A549 (cell line): ENCODE data around the gene PLCZ1.

Experiments
- BCL3 ChIP-seq: fragments of >200 bp; sonication (Bioruptor Twin); formaldehyde crosslinking; IDR thresholded peaks from 3 replicates; pipeline ENCODE4 v1.6.1; 2016
- CTCF ChIP-seq: fragments of >200 bp; sonication (Bioruptor Twin); formaldehyde crosslinking; IDR thresholded peaks from 3 replicates; pipeline ENCODE4 v1.5.1; 2016
- JUN ChIP-seq, 2 experiments: fragments of >200 bp; sonication (Bioruptor Twin); formaldehyde crosslinking; IDR thresholded peaks; 2 replicates in 1 of 2; 3 replicates in 1 of 2; pipeline ENCODE4 v1.6.1; 2016 to 2017
- MAX ChIP-seq: IDR thresholded peaks from 2 replicates; pipeline ENCODE4 v1.6.1; 2012
- PHF8 ChIP-seq: fragments of 200-600 bp; sonication (generic); IDR thresholded peaks from 2 replicates; pipeline ENCODE4 v1.6.1; 2016; ENCODE audit warnings: low read depth, mild to moderate bottlenecking, antibody characterized with exemption, moderate library complexity, borderline replicate concordance
- POLR2A ChIP-seq: IDR thresholded peaks from 2 replicates; pipeline ENCODE4 v1.6.1; 2012; ENCODE audit warnings: mild to moderate bottlenecking, low read length
- POLR2AphosphoS2 ChIP-seq: conservative IDR thresholded peaks from 2 replicates; pipeline ENCODE4 v1.6.1; 2012; ENCODE audit warnings: low read length, improper control_type of control experiment, inconsistent platforms
- RFX5 ChIP-seq: fragments of 450-650 bp; IDR thresholded peaks from 2 replicates; pipeline ENCODE4 v1.7.1; 2014; ENCODE audit warnings: antibody characterized with exemption, mild to moderate bottlenecking, moderate library complexity

- TF ChIP-seq POLR2AphosphoS2: no peak
- no peak for TF ChIP-seq CTCF
- TF ChIP-seq MAX: no peak
- TF ChIP-seq BCL3: no peak
- TF ChIP-seq POLR2A: no peak
- no peak for TF ChIP-seq RFX5
- TF ChIP-seq JUN (IDR thresholded peaks at IDR 0.05): no peak
- no peak for TF ChIP-seq PHF8
Measured at GRCh38 chr12:18646286-18646890, 91.4 kb downstream of the PLCZ1 start.
